ENCODE results near the gene ZNF121.

DNA sequence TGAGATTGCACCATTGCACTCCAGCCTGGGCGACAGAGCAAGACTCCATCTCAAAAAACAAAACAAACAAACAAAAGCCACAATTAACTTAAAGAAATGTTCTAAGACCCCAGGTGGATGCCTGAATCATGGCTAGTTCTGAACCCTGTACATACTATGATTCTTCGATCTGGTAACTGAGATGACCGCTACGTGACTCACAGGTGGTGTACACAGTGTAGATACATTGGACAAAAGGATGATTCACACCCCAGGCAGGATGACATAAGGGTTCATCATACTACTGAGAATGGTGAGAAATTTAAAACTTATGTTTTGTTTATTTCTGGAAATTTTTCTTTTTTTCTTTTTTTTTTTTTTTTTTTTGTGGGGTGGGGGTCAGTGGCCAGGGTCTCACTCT is 52.4 kb downstream of the ZNF121 start:
- TF ChIP-seq CTCF (IDR thresholded peaks at IDR 0.05), result no peak
- no peak for TF ChIP-seq POLR2A (IDR thresholded peaks at IDR 0.05)
